Stimulated activated CD8-positive, alpha-beta memory T cell treated with anti-CD3 and anti-CD28 coated beads, Interleukin-4, amount 100 ng/mL, for 48 hours (primary cell): Measurements from ENCODE around the gene HBP1.
"Not testable (repeated sequence)": the region's sequence is repeated elsewhere in the genome, so short reads cannot be mapped to it uniquely, and the experiment has no call there.

Source experiments
- DNase-seq: peaks from one replicate; pipeline ENCODE4 v3.0.0-alpha.2; 2020

Gene HBP1

GRCh38 chr7:107232568-107233090, 63.8 kb downstream of the HBP1 start:
- no peak for DNase-seq

GRCh38 chr7:107233174-107233573, 64.4 kb downstream of the HBP1 start:
- no peak for DNase-seq

- no peak for DNase-seq
Measured at GRCh38 chr7:107233981-107234380, 65.2 kb downstream of the HBP1 start.

GRCh38 chr7:107234436-107234835, 65.6 kb downstream of the HBP1 start:
- DNase-seq, result no peak

- no peak for DNase-seq
Measured at GRCh38 chr7:107236862-107237261, 68.1 kb downstream of the HBP1 start.

- no peak for DNase-seq
Measured at GRCh38 chr7:107237451-107237850, 68.6 kb downstream of the HBP1 start.

- DNase-seq, result no peak
Measured at GRCh38 chr7:107242267-107242666, 73.5 kb downstream of the HBP1 start.

- DNase-seq, result no peak
Measured at GRCh38 chr7:107244613-107245012, 75.8 kb downstream of the HBP1 start.

GRCh38 chr7:107246836-107247235, 78.0 kb downstream of the HBP1 start:
- DNase-seq, result not testable (repeated sequence)

- DNase-seq, result no peak
Measured at GRCh38 chr7:107248551-107249316, 79.9 kb downstream of the HBP1 start.

- DNase-seq, result no peak
Measured at GRCh38 chr7:107251963-107252362, 83.2 kb downstream of the HBP1 start.
